Astrocyte (in vitro differentiated cells and primary cell): Measurements from ENCODE around the gene SDK1. TPM values are rescaled to one million over a fixed set of nuclear protein-coding genes. Genes with fewer than 3 reads are reported as not detected.

Experiments used
- DNase-seq: peaks from one replicate; pipeline ENCODE4 v3.0.0-alpha.2; 2010; ENCODE audit warnings: low read depth
- FAIRE-seq: peaks from 2 replicates; lab custom pipeline; 2011; peaks lifted over from hg19 to GRCh38; lab: Jason Lieb, UNC
- H2AFZ ChIP-seq: 2 replicates; pipeline ENCODE4 v1.6.0; 2012; ENCODE audit warnings: low read depth, low read length, inconsistent platforms
- H3K27ac ChIP-seq: 2 replicates; pipeline ENCODE4 v1.5.1; 2011; ENCODE audit warnings: low read depth, low read length, inconsistent platforms
- H3K27me3 ChIP-seq: 2 replicates; pipeline ENCODE4 v1.6.0; 2011; ENCODE audit warnings: low read length, inconsistent platforms; ENCODE audit not compliant: insufficient read depth
- H3K36me3 ChIP-seq: 2 replicates; pipeline ENCODE4 v1.5.1; 2011; ENCODE audit warnings: low read length, inconsistent platforms; ENCODE audit not compliant: insufficient read depth
- H3K4me1 ChIP-seq: 2 replicates; pipeline ENCODE4 v1.5.1; 2011; ENCODE audit warnings: low read length, inconsistent platforms; ENCODE audit not compliant: insufficient read depth
- H3K4me2 ChIP-seq: 2 replicates; pipeline ENCODE4 v1.6.0; 2012; ENCODE audit warnings: low read length, inconsistent platforms
- H3K4me3 ChIP-seq: 2 replicates; pipeline ENCODE4 v1.5.1; 2011; ENCODE audit warnings: low read depth, mild to moderate bottlenecking, low read length, inconsistent platforms; ENCODE audit not compliant: insufficient read depth
- H3K79me2 ChIP-seq: 2 replicates; pipeline ENCODE4 v1.6.0; 2012; ENCODE audit warnings: mild to moderate bottlenecking, low read length, inconsistent platforms; ENCODE audit not compliant: insufficient read depth
- H3K9ac ChIP-seq: 2 replicates; pipeline ENCODE4 v1.6.0; 2012; ENCODE audit warnings: mild to moderate bottlenecking, low read length, inconsistent platforms
- H3K9me3 ChIP-seq: 2 replicates; pipeline ENCODE4 v1.5.1; 2012; ENCODE audit warnings: low read depth, mild to moderate bottlenecking, low read length, inconsistent platforms; ENCODE audit not compliant: insufficient read depth
- H4K20me1 ChIP-seq: 2 replicates; pipeline ENCODE4 v1.6.0; 2012; ENCODE audit warnings: low read length, inconsistent platforms; ENCODE audit not compliant: insufficient read depth
- H3K27ac Mint-ChIP-seq: one replicate; pipeline ENCODE4 v1.8.0; 2021; ENCODE audit warnings: mild to moderate bottlenecking, mixed read lengths; ENCODE audit not compliant: unreplicated experiment
- H3K27me3 Mint-ChIP-seq: one replicate; pipeline ENCODE4 v1.8.0; 2021; ENCODE audit warnings: low read depth, mixed read lengths; ENCODE audit not compliant: unreplicated experiment
- H3K36me3 Mint-ChIP-seq: one replicate; pipeline ENCODE4 v1.8.0; 2021; ENCODE audit warnings: low read depth, mixed read lengths; ENCODE audit not compliant: unreplicated experiment
- H3K4me1 Mint-ChIP-seq: one replicate; pipeline ENCODE4 v1.8.0; 2021; ENCODE audit warnings: low read depth, mixed read lengths; ENCODE audit not compliant: unreplicated experiment
- H3K4me3 Mint-ChIP-seq: one replicate; pipeline ENCODE4 v1.8.0; 2021; ENCODE audit warnings: mild to moderate bottlenecking, moderate library complexity, mixed read lengths; ENCODE audit not compliant: unreplicated experiment
- H3K9me3 Mint-ChIP-seq: one replicate; pipeline ENCODE4 v1.8.0; 2021; ENCODE audit warnings: mild to moderate bottlenecking, mixed read lengths; ENCODE audit not compliant: unreplicated experiment
- CTCF ChIP-seq: IDR thresholded peaks from 2 replicates; pipeline ENCODE4 v1.5.1; 2011; ENCODE audit warnings: low read depth, mild to moderate bottlenecking, inconsistent platforms, low read length, moderate library complexity; ENCODE audit not compliant: insufficient read depth
- EZH2 ChIP-seq: IDR thresholded peaks from 2 replicates; pipeline ENCODE4 v1.6.1; 2012; ENCODE audit warnings: mild to moderate bottlenecking, low read length, inconsistent platforms; ENCODE audit not compliant: insufficient read depth
- total RNA-seq: library from RNA; stranded (reverse); gene quantifications from 2 replicates; pipeline ENCODE4 v1.2.1, GENCODE V29; 2021

Gene SDK1
- total RNA-seq, 1 donor from 2014 or later, result 4.2 TPM

GRCh38 chr7:4273566-4274230 lies 972.6 kb downstream of the SDK1 start:
- Mint-ChIP-seq H3K27ac (no peak overlapping the region), H3K4me1 (no peaks in the 10 kb centered on the region), H3K9me3 (peaks cover 15% of the 10 kb centered on the region), H3K27me3 (peaks cover 3% of the 10 kb centered on the region), H3K36me3 (no peaks in the 10 kb centered on the region), H3K4me3 (no peak overlapping the region)
- TF ChIP-seq CTCF, result no peak
- no peak for TF ChIP-seq EZH2
- peaks cover 7% of the 10 kb centered on the region for H3K9me3 ChIP-seq
- H3K9ac ChIP-seq, result no peak overlapping the region
- H2AFZ ChIP-seq, result no peak overlapping the region
- DNase-seq (no peak), FAIRE-seq (no peak)
- H3K36me3 ChIP-seq, result no peaks in the 10 kb centered on the region
- H3K4me3 ChIP-seq, result no peak overlapping the region
- no peaks in the 10 kb centered on the region for H3K4me1 ChIP-seq
- no peaks in the 10 kb centered on the region for H4K20me1 ChIP-seq
- no peak overlapping the region for H3K27ac ChIP-seq
- no peak overlapping the region for H3K4me2 ChIP-seq
- H3K79me2 ChIP-seq, result no peaks in the 10 kb centered on the region
- H3K27me3 ChIP-seq, result no peaks in the 10 kb centered on the region

- FAIRE-seq, result no peak
- H3K9me3 ChIP-seq, result peaks cover 7% of the 10 kb centered on the region
- Mint-ChIP-seq H3K27me3 (peaks cover 2% of the 10 kb centered on the region), H3K27ac (no peak overlapping the region), H3K9me3 (peaks cover 15% of the 10 kb centered on the region), H3K4me3 (no peak overlapping the region), H3K4me1 (no peaks in the 10 kb centered on the region), H3K36me3 (no peaks in the 10 kb centered on the region)
- no peak overlapping the region for H2AFZ ChIP-seq
- H3K27ac ChIP-seq, result no peak overlapping the region
- H3K4me2 ChIP-seq, result no peak overlapping the region
- TF ChIP-seq CTCF (no peak), EZH2 (no peak)
- DNase-seq, result no peak
- H3K9ac ChIP-seq, result no peak overlapping the region
- H4K20me1 ChIP-seq, result no peaks in the 10 kb centered on the region
- no peaks in the 10 kb centered on the region for H3K79me2 ChIP-seq
- H3K27me3 ChIP-seq, result no peaks in the 10 kb centered on the region
- H3K4me3 ChIP-seq, result no peak overlapping the region
- no peaks in the 10 kb centered on the region for H3K36me3 ChIP-seq
- H3K4me1 ChIP-seq, result no peaks in the 10 kb centered on the region
Observed at GRCh38 chr7:4274286-4274685, 973.2 kb downstream of the SDK1 start.

GRCh38 chr7:4277936-4278335 lies 976.9 kb downstream of the SDK1 start:
- no peak overlapping the region for H2AFZ ChIP-seq
- Mint-ChIP-seq H3K27ac (no peak overlapping the region), H3K36me3 (no peaks in the 10 kb centered on the region), H3K4me3 (no peak overlapping the region), H3K9me3 (peaks cover 16% of the 10 kb centered on the region), H3K27me3 (peaks cover 2% of the 10 kb centered on the region), H3K4me1 (no peaks in the 10 kb centered on the region)
- H3K4me2 ChIP-seq, result no peak overlapping the region
- TF ChIP-seq EZH2, result no peak
- TF ChIP-seq CTCF, result no peak
- peaks cover 7% of the 10 kb centered on the region for H3K9me3 ChIP-seq
- DNase-seq, result no peak
- no peaks in the 10 kb centered on the region for H4K20me1 ChIP-seq
- H3K9ac ChIP-seq, result no peak overlapping the region
- FAIRE-seq, result no peak
- H3K36me3 ChIP-seq, result no peaks in the 10 kb centered on the region
- H3K79me2 ChIP-seq, result no peaks in the 10 kb centered on the region
- H3K4me3 ChIP-seq, result no peak overlapping the region
- H3K4me1 ChIP-seq, result no peaks in the 10 kb centered on the region
- H3K27me3 ChIP-seq, result no peaks in the 10 kb centered on the region
- H3K27ac ChIP-seq, result no peak overlapping the region
